ENCODE measurements around the gene MCTP2.

MCTP2 gene

DNA sequence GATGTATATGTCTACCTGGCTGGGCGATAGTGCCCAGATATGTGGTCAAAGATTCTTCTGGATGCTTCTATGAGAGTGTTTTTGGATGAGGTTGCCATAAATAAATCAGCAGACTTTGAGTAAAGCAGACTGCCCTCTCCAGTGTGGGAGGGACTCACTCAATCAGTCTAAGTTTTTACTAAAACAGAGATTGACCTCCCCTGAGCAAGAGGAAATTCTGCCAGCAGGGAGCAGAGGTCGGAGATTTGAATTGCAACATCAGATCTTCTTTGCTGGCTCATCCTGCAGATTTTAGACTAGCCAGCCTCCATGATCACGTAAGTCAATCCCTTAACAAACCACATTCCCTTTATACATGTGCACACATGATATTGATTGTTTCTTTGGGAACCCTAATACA, 300.9 kb downstream of the MCTP2 start:
- DNase-seq (ENCODE audit: low spot score) = no peak
- TF ChIP-seq, protein P1, sequence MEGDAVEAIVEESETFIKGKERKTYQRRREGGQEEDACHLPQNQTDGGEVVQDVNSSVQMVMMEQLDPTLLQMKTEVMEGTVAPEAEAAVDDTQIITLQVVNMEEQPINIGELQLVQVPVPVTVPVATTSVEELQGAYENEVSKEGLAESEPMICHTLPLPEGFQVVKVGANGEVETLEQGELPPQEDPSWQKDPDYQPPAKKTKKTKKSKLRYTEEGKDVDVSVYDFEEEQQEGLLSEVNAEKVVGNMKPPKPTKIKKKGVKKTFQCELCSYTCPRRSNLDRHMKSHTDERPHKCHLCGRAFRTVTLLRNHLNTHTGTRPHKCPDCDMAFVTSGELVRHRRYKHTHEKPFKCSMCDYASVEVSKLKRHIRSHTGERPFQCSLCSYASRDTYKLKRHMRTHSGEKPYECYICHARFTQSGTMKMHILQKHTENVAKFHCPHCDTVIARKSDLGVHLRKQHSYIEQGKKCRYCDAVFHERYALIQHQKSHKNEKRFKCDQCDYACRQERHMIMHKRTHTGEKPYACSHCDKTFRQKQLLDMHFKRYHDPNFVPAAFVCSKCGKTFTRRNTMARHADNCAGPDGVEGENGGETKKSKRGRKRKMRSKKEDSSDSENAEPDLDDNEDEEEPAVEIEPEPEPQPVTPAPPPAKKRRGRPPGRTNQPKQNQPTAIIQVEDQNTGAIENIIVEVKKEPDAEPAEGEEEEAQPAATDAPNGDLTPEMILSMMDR (IDR thresholded peaks at IDR 0.05; ENCODE audit: extremely low read depth, missing control alignments) = no peak
